HG02571 (cell line): ENCODE results near the gene CELF4.
A peak's percentile ranks its signal among the peaks of the same experiment; 100 is the strongest.

Source experiments
- ATAC-seq: cut with Tn5 transposase; IDR thresholded peaks from one replicate; pipeline ENCODE4 v1.9.1; 2021; ENCODE audit warnings: mild to moderate bottlenecking, moderate library complexity; ENCODE audit not compliant: unreplicated experiment

CELF4 gene

GRCh38 chr18:37548679-37549289 is 16.8 kb downstream of the CELF4 start:
- no peak for ATAC-seq

GRCh38 chr18:37547196-37547827 is 18.3 kb downstream of the CELF4 start:
- no peak for ATAC-seq

GRCh38 chr18:37546651-37547050 is 18.9 kb downstream of the CELF4 start:
- ATAC-seq = no peak

GRCh38 chr18:37546272-37546537 is 19.4 kb downstream of the CELF4 start:
- no peak for ATAC-seq

- no peak for ATAC-seq
These were observed 19.9 kb downstream of the CELF4 start for GRCh38 chr18:37545461-37546271.

GRCh38 chr18:37544713-37545112 is 20.9 kb downstream of the CELF4 start:
- ATAC-seq = no peak

- ATAC-seq = no peak
These were observed 21.4 kb downstream of the CELF4 start for GRCh38 chr18:37544217-37544616.

- no peak for ATAC-seq
These were observed 22.3 kb downstream of the CELF4 start for GRCh38 chr18:37543321-37543720.

GRCh38 chr18:37541517-37541916 is 24.1 kb downstream of the CELF4 start:
- no peak for ATAC-seq

GRCh38 chr18:37540424-37541138 is 25.0 kb downstream of the CELF4 start:
- ATAC-seq = no peak

GRCh38 chr18:37539236-37539635 is 26.4 kb downstream of the CELF4 start:
- no peak for ATAC-seq

GRCh38 chr18:37538526-37539205 is 26.9 kb downstream of the CELF4 start:
- ATAC-seq = no peak

- ATAC-seq = peak; percentile 86
These were observed 27.6 kb downstream of the CELF4 start for GRCh38 chr18:37537868-37538525.

- no peak for ATAC-seq
These were observed 28.9 kb downstream of the CELF4 start for GRCh38 chr18:37536656-37537055.

GRCh38 chr18:37535968-37536367 is 29.6 kb downstream of the CELF4 start:
- no peak for ATAC-seq

GRCh38 chr18:37534627-37535026 is 31.0 kb downstream of the CELF4 start:
- ATAC-seq = no peak

GRCh38 chr18:37533647-37534584 is 31.7 kb downstream of the CELF4 start:
- ATAC-seq = no peak

- no peak for ATAC-seq
These were observed 32.7 kb downstream of the CELF4 start for GRCh38 chr18:37532917-37533316.

GRCh38 chr18:37529863-37530262 is 35.7 kb downstream of the CELF4 start:
- peak; percentile 86 for ATAC-seq
